HS-27A (cell line): ENCODE measurements around the gene SLC22A31.

ENCODE experiments used
- DNase-seq: peaks from one replicate; pipeline ENCODE4 v3.0.0-alpha.2; 2012; ENCODE audit warnings: low read depth, missing footprints

Gene SLC22A31

GRCh38 chr16:89164847-89165680, 35.3 kb downstream of the SLC22A31 start:
- no peak for DNase-seq

- DNase-seq = no peak
Measured at GRCh38 chr16:89164436-89164835, 35.9 kb downstream of the SLC22A31 start.

- DNase-seq = no peak
Measured at GRCh38 chr16:89163297-89163696, 37.0 kb downstream of the SLC22A31 start.

- DNase-seq = no peak
Measured at GRCh38 chr16:89161763-89162713, 38.3 kb downstream of the SLC22A31 start.

- DNase-seq = no peak
Measured at GRCh38 chr16:89160977-89161701, 39.2 kb downstream of the SLC22A31 start.

- DNase-seq = no peak
Measured at GRCh38 chr16:89159850-89160354, 40.4 kb downstream of the SLC22A31 start.

GRCh38 chr16:89159066-89159849, 41.1 kb downstream of the SLC22A31 start:
- no peak for DNase-seq

GRCh38 chr16:89157778-89158177, 42.6 kb downstream of the SLC22A31 start:
- no peak for DNase-seq

GRCh38 chr16:89156740-89157645, 43.3 kb downstream of the SLC22A31 start:
- DNase-seq = no peak

- no peak for DNase-seq
Measured at GRCh38 chr16:89155851-89156739, 44.2 kb downstream of the SLC22A31 start.

- no peak for DNase-seq
Measured at GRCh38 chr16:89155184-89155679, 45.1 kb downstream of the SLC22A31 start.

- no peak for DNase-seq
Measured at GRCh38 chr16:89154390-89155183, 45.8 kb downstream of the SLC22A31 start.

GRCh38 chr16:89153848-89154271, 46.5 kb downstream of the SLC22A31 start:
- DNase-seq = no peak

- DNase-seq = no peak
Measured at GRCh38 chr16:89152831-89153700, 47.3 kb downstream of the SLC22A31 start.

- no peak for DNase-seq
Measured at GRCh38 chr16:89150981-89151380, 49.4 kb downstream of the SLC22A31 start.

GRCh38 chr16:89150090-89150835, 50.1 kb downstream of the SLC22A31 start:
- no peak for DNase-seq
